Ishikawa (cell line): ENCODE data around the gene CUEDC1.

Source experiments
- CEBPB ChIP-seq: IDR thresholded peaks from 2 replicates; pipeline ENCODE4 v1.6.1; 2012
- FOXM1 ChIP-seq: IDR thresholded peaks from 2 replicates; pipeline ENCODE4 v1.6.1; 2012; ENCODE audit warnings: low read depth, borderline replicate concordance
- MAX ChIP-seq: IDR thresholded peaks from 2 replicates; pipeline ENCODE4 v1.6.1; 2012
- REST ChIP-seq: IDR thresholded peaks from 2 replicates; pipeline ENCODE4 v1.6.1; 2012; ENCODE audit warnings: low read depth, mild to moderate bottlenecking
- TAF1 ChIP-seq: IDR thresholded peaks from 2 replicates; pipeline ENCODE4 v1.6.1; 2012; ENCODE audit warnings: low read depth, mild to moderate bottlenecking

GRCh38 chr17:57895382-57896060 is 59.7 kb downstream of the CUEDC1 start:
- TF ChIP-seq REST (no peak), CEBPB (no peak), FOXM1 (no peak), TAF1 (no peak), MAX (no peak)
